SU-DHL-6 (cell line): ENCODE measurements around the gene CRYGC.

Source experiments
- EZH2phosphoT487 ChIP-seq: fragments of 200-600 bp; sonication (generic), shearing (Covaris generic); conservative IDR thresholded peaks from 2 replicates; pipeline ENCODE4 v1.6.1; 2018; ENCODE audit warnings: mild to moderate bottlenecking, antibody characterized with exemption, low read length, moderate library complexity, mixed read lengths
- TF ChIP-seq, protein P1 (sequence below): fragments of 200-600 bp; sonication (generic); IDR thresholded peaks from one replicate; pipeline ENCODE4 v1.5.1; 2017; ENCODE audit warnings: antibody characterized with exemption, mild to moderate bottlenecking, low read length, moderate library complexity; ENCODE audit not compliant: insufficient read depth, poor library complexity, severe bottlenecking

DNA sequence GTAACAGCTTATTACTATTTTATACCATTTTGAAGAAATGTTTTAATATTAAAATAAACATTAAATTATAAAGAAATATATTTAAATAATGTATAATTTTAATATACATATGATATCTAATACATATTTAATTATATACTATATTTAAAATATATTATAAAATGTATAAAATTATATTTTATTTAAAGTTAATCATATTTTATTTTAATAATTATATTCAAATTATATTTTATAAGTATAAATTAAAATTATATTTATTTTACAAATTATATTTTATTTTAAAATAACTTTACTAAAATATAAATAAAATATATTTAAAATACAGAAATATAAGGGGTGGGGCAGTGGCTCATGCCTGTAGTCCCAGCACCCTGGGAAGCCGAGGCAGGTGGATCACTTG is 7.4 kb downstream of the CRYGC start:
- TF ChIP-seq, protein P1, sequence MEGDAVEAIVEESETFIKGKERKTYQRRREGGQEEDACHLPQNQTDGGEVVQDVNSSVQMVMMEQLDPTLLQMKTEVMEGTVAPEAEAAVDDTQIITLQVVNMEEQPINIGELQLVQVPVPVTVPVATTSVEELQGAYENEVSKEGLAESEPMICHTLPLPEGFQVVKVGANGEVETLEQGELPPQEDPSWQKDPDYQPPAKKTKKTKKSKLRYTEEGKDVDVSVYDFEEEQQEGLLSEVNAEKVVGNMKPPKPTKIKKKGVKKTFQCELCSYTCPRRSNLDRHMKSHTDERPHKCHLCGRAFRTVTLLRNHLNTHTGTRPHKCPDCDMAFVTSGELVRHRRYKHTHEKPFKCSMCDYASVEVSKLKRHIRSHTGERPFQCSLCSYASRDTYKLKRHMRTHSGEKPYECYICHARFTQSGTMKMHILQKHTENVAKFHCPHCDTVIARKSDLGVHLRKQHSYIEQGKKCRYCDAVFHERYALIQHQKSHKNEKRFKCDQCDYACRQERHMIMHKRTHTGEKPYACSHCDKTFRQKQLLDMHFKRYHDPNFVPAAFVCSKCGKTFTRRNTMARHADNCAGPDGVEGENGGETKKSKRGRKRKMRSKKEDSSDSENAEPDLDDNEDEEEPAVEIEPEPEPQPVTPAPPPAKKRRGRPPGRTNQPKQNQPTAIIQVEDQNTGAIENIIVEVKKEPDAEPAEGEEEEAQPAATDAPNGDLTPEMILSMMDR = no peak
- no peak for TF ChIP-seq EZH2phosphoT487
